ENCODE data around the gene RHOF. TPM values are rescaled to one million over a fixed set of nuclear protein-coding genes. Genes with fewer than 3 reads are reported as not detected.
A peak's percentile ranks its signal among the peaks of the same experiment; 100 is the strongest.

Gene RHOF
- total and polyA plus RNA-seq, 7 donors: 1.4 to 4.8 (median 3.9) TPM

- H3K27ac ChIP-seq: no peak overlapping the region
- DNase-seq (peak; percentile 10 to 46), ATAC-seq (no peak)
- no peaks in the 10 kb centered on the region for H3K27me3 ChIP-seq (ENCODE audit: insufficient read depth in 3 of 3, low read length in 2 of 3)
- peaks cover 18% of the 10 kb centered on the region for H3K4me1 ChIP-seq
- peaks cover 7 to 83% of the 10 kb centered on the region in 2 donors for H3K36me3 ChIP-seq (ENCODE audit: insufficient read depth in 1 of 2, low read depth in 1 of 2)
- intact Hi-C loops (cut with DNase I): no loop called here
- H3K4me3 ChIP-seq: no peak overlapping the region
- no peak for TF ChIP-seq CTCF (IDR thresholded peaks at IDR 0.05)
- WGBS, 3 donors: 93 to 96% (median 94%) methylated on average over 36 to 47 of the region's 47 CpGs
- H3K9me3 ChIP-seq: no peaks in the 10 kb centered on the region
Measured at GRCh38 chr12:121816925-121817647, 23.6 kb upstream of the RHOF start.

- no peak for ATAC-seq
- 88 to 94% (median 90%) methylated on average over 8 of the region's 8 CpGs for WGBS, 3 donors
- no peaks in the 10 kb centered on the region for H3K9me3 ChIP-seq
Measured at GRCh38 chr12:121815263-121815662, 21.8 kb upstream of the RHOF start.

GRCh38 chr12:121814429-121815119 is 21.1 kb upstream of the RHOF start:
- H3K4me1 ChIP-seq: peaks cover 32% of the 10 kb centered on the region
- WGBS, 3 donors: 84 to 92% (median 90%) methylated on average over 30 to 31 of the region's 31 CpGs
- no peak for TF ChIP-seq CTCF (IDR thresholded peaks at IDR 0.05)
- peak; percentile 11 to 45 for DNase-seq
- no peaks in the 10 kb centered on the region for H3K27me3 ChIP-seq (ENCODE audit: insufficient read depth in 3 of 3, low read length in 2 of 3)
- H3K27ac ChIP-seq: no peak overlapping the region
- no peaks in the 10 kb centered on the region for H3K9me3 ChIP-seq
- no peak overlapping the region for H3K4me3 ChIP-seq
- intact Hi-C loops (cut with DNase I): loop anchor here (5.0 kb wide), 1 partner anchor 37 kb away; no protein-coding TSS in a partner anchor
- ATAC-seq: no peak
- H3K36me3 ChIP-seq (ENCODE audit: insufficient read depth in 1 of 2, low read depth in 1 of 2): peaks cover 7 to 74% of the 10 kb centered on the region in 2 donors

More at GRCh38 chr12:121815263-121815662, 21.8 kb upstream of the RHOF start:
- Histone ChIP-seq H3K4me1 (peaks cover 32% of the 10 kb centered on the region), H3K27ac (no peak overlapping the region), H3K4me3 (no peak overlapping the region), H3K27me3 (ENCODE audit: insufficient read depth in 3 of 3, low read length in 2 of 3) (no peaks in the 10 kb centered on the region), H3K36me3 (ENCODE audit: insufficient read depth in 1 of 2, low read depth in 1 of 2) (peaks cover 7 to 74% of the 10 kb centered on the region in 2 donors)
- intact Hi-C loops (cut with DNase I): no loop called here
- no peak for TF ChIP-seq CTCF (IDR thresholded peaks at IDR 0.05)
- no peak for DNase-seq

GRCh38 chr12:121813951-121814350 is 20.5 kb upstream of the RHOF start:
- H3K27me3 ChIP-seq (ENCODE audit: insufficient read depth in 3 of 3, low read length in 2 of 3): no peaks in the 10 kb centered on the region
- no peaks in the 10 kb centered on the region for H3K9me3 ChIP-seq
- 88 to 95% (median 90%) methylated on average over 11 to 14 of the region's 14 CpGs for WGBS, 3 donors
- ATAC-seq: no peak
- peaks cover 32% of the 10 kb centered on the region for H3K4me1 ChIP-seq
- peak in 1 of 2 donors; percentile 42 for DNase-seq
- intact Hi-C loops (cut with DNase I): loop anchor here (2.0 to 5.0 kb wide), 2 partner anchors 19 to 37 kb away; no protein-coding TSS in a partner anchor
- H3K27ac ChIP-seq: no peak overlapping the region
- TF ChIP-seq CTCF (IDR thresholded peaks at IDR 0.05): no peak
- H3K36me3 ChIP-seq (ENCODE audit: insufficient read depth in 1 of 2, low read depth in 1 of 2): peaks cover 7 to 74% of the 10 kb centered on the region in 2 donors
- H3K4me3 ChIP-seq: no peak overlapping the region
